Chondrocyte (in vitro differentiated cells): ENCODE measurements around the gene KCNQ1. TPM values are rescaled to one million over a fixed set of nuclear protein-coding genes. Genes with fewer than 3 reads are reported as not detected.

Experiments used
- DNase-seq: peaks from one replicate; pipeline ENCODE4 v3.0.0; 2021; ENCODE audit warnings: mixed read lengths, low spot score
- H3K27ac Mint-ChIP-seq: one replicate; pipeline ENCODE4 v1.8.0; 2021; ENCODE audit warnings: mild to moderate bottlenecking, moderate library complexity, mixed read lengths; ENCODE audit not compliant: unreplicated experiment
- H3K27me3 Mint-ChIP-seq: 2 replicates; pipeline ENCODE4 v1.8.0; 2021; ENCODE audit warnings: low read depth, mixed read lengths
- H3K36me3 Mint-ChIP-seq: 2 replicates; pipeline ENCODE4 v1.8.0; 2021; ENCODE audit warnings: low read depth, mixed read lengths
- H3K4me1 Mint-ChIP-seq: 2 replicates; pipeline ENCODE4 v1.8.0; 2021; ENCODE audit warnings: low read depth, mild to moderate bottlenecking, mixed read lengths
- H3K4me3 Mint-ChIP-seq: one replicate; pipeline ENCODE4 v1.8.0; 2021; ENCODE audit warnings: mild to moderate bottlenecking, moderate library complexity, mixed read lengths; ENCODE audit not compliant: unreplicated experiment
- H3K9me3 Mint-ChIP-seq: 2 replicates; pipeline ENCODE4 v1.8.0; 2021; ENCODE audit warnings: low read depth, mixed read lengths
- CTCF ChIP-seq: fragments of 200-600 bp; sonication (generic); IDR thresholded peaks from 2 replicates; pipeline ENCODE4 v1.5.0; 2021; ENCODE audit warnings: antibody characterized with exemption, mild to moderate bottlenecking, moderate library complexity
- total RNA-seq: library from RNA; stranded (reverse); gene quantifications from 3 replicates; pipeline ENCODE4 v1.2.1, GENCODE V29; 2021

The KCNQ1 gene
- total RNA-seq, 1 donor from 2014 or later, result not detected

DNA sequence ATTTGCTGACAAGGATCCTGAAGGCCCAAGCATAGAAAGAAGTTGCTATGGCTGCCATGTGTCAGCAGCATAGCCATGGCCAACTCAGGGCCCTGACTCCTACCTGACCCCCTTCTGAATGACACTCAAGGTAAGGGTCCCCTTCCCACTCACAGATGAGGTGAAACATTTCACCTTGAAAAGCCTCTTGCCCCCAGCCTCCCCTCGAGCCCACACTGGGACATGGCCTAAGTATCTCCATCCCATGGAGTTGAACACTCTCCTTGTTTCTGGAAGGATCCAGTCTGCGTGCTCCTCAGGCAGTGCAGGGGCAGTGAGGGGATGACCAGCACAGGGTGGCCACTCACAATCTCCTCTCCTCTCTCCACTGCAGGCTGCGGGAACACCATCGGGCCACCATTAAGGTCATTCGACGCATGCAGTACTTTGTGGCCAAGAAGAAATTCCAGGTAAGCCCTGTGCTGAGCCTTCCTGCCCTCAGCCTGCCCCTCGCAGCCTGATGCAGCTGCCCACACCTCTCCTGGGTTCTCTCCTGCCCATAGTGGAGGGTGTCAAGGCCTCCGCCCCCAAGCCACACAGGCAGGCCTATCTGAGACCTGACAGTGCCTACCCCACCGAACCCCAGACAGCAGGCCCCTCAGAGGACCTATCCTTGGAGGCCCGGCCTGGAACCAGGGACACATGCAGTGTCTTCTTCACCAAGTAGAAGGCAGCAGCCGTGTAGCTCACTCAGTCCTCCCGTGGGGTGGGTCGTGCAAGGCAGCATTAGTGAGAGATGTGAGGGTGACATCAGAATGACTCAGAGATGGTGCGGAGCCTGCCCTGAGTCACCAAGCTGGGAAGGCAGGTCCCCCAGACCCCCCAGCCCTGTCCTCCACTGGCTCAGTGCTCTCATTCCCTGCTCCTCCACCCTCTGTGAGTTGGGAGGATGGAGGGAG is 323.9 kb downstream of the KCNQ1 start:
- no peak for TF ChIP-seq CTCF
- no peak overlapping the region for H3K27ac Mint-ChIP-seq
- H3K9me3 Mint-ChIP-seq, result peaks cover 3% of the 10 kb centered on the region
- DNase-seq, result peak; percentile 72
- H3K4me3 Mint-ChIP-seq, result no peak overlapping the region
- no peaks in the 10 kb centered on the region for H3K36me3 Mint-ChIP-seq
- H3K4me1 Mint-ChIP-seq, result peaks cover 6% of the 10 kb centered on the region
- H3K27me3 Mint-ChIP-seq, result peaks cover 11% of the 10 kb centered on the region

GRCh38 chr11:2769409-2770095 is 324.7 kb downstream of the KCNQ1 start:
- no peak for TF ChIP-seq CTCF
- Mint-ChIP-seq H3K4me1 (no peaks in the 10 kb centered on the region), H3K27me3 (peaks cover 13% of the 10 kb centered on the region), H3K27ac (no peak overlapping the region), H3K9me3 (peaks cover 3% of the 10 kb centered on the region), H3K36me3 (no peaks in the 10 kb centered on the region), H3K4me3 (no peak overlapping the region)
- peak; percentile 84 for DNase-seq

DNA sequence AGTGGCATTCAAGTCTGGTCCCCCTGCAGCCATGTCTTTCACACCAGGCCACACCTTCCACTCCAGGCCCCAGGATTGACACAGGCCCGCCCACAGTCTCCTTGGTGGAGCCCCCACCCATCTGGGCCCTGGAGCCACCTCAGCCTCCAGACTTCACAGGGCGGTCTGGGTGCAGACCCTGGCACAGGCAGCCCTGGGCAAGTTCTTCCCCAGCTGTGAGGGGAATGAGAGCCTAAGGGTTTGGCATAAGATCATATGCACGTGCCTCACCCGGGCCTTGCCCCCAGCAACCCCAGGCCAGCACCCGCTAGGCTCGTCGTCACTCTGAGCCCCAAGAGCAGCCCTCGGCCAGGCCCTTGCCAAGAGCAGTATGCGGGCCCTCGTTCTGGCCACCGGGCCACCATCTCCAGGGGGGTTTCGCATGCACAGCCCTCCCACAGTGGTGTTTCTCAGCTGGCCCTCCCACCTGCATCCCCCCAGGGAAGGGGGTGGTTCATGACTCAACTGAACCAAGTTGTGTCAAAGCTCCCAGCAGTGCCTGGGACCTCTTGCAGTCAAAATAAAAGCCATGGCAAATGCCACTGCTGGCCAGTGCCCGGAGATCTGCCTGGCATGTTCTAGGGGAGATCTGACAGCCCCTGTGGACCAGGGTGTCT is 325.4 kb downstream of the KCNQ1 start:
- Mint-ChIP-seq H3K27ac (no peak overlapping the region), H3K4me1 (no peaks in the 10 kb centered on the region), H3K36me3 (no peaks in the 10 kb centered on the region), H3K9me3 (peaks cover 3% of the 10 kb centered on the region), H3K4me3 (no peak overlapping the region), H3K27me3 (peaks cover 13% of the 10 kb centered on the region)
- DNase-seq, result peak; percentile 80
- no peak for TF ChIP-seq CTCF

- H3K27me3 Mint-ChIP-seq, result peaks cover 13% of the 10 kb centered on the region
- H3K4me1 Mint-ChIP-seq, result no peaks in the 10 kb centered on the region
- no peak overlapping the region for H3K4me3 Mint-ChIP-seq
- no peak overlapping the region for H3K27ac Mint-ChIP-seq
- H3K36me3 Mint-ChIP-seq, result no peaks in the 10 kb centered on the region
- peaks cover 2% of the 10 kb centered on the region for H3K9me3 Mint-ChIP-seq
- no peak for TF ChIP-seq CTCF
- peak; percentile 68 for DNase-seq
Observed at GRCh38 chr11:2770761-2771301, 326.0 kb downstream of the KCNQ1 start.
